ENCODE data around the gene CEP290. TPM values are rescaled to one million over a fixed set of nuclear protein-coding genes. Genes with fewer than 3 reads are reported as not detected.

The CEP290 gene
- total and polyA plus RNA-seq, 2 of the 13 experiments (the other 11 are each of a cell fraction or from before 2014, with no cell fraction given) = 2.4 to 10.8 TPM

GRCh38 chr12:88035271-88035906 lies 106.5 kb downstream of the CEP290 start (continued):
- TF ChIP-seq AGO1 (IDR thresholded peaks at IDR 0.05; ENCODE audit: low read depth, low read length, poor library complexity, severe bottlenecking) (peak; percentile 61), ZMYM3 (CRISPR knock-in tag; IDR thresholded peaks at IDR 0.05) (peak; percentile 11; the same call in 1 of the 2 replicates), CENPX (CRISPR knock-in tag; IDR thresholded peaks at IDR 0.05) (no peak), KAT7 (CRISPR knock-in tag; IDR thresholded peaks at IDR 0.05; ENCODE audit: borderline replicate concordance) (peak; percentile 57; the same call in 1 of the 2 replicates), HDAC1 (CRISPR knock-in tag; IDR thresholded peaks at IDR 0.05) (peak; percentile 90), MAZ (IDR thresholded peaks at IDR 0.05; ENCODE audit: borderline replicate concordance, low read depth, low read length) (peak; percentile 41; the same call in 1 of the 2 replicates), MAZ (CRISPR knock-in tag; IDR thresholded peaks at IDR 0.05; ENCODE audit: low read depth) (peak; percentile 75; the same call in 1 of the 2 replicates), ZNF563 (CRISPR knock-in tag; IDR thresholded peaks at IDR 0.05) (peak; percentile 69; the same call in 1 of the 2 replicates), ZSCAN25 (CRISPR knock-in tag; IDR thresholded peaks at IDR 0.05) (0 out of 2 replicates have a peak, but pooled peaks have one; percentile 37), SPEN (CRISPR knock-in tag; IDR thresholded peaks at IDR 0.05; ENCODE audit: low read depth) (peak; percentile 63; the same call in 1 of the 2 replicates), TARDBP (CRISPR knock-in tag; IDR thresholded peaks at IDR 0.05) (peak; percentile 37; the same call in 1 of the 2 replicates), PRDM10 (CRISPR knock-in tag; IDR thresholded peaks at IDR 0.05; ENCODE audit: low read depth) (no peak; the same call in 1 of the 2 replicates), ZNF235 (CRISPR knock-in tag; IDR thresholded peaks at IDR 0.05; ENCODE audit: borderline replicate concordance) (no peak; the same call in 1 of the 2 replicates), ZNF33A (CRISPR knock-in tag; IDR thresholded peaks at IDR 0.05; ENCODE audit: borderline replicate concordance) (0 out of 2 replicates have a peak, but pooled peaks have one; percentile 28), ZNF567 (CRISPR knock-in tag; IDR thresholded peaks at IDR 0.05; ENCODE audit: borderline replicate concordance) (no peak), ETV6 (CRISPR knock-in tag; conservative IDR thresholded peaks at IDR 0.05) (peak; percentile 91; the same call in 1 of the 2 replicates), HNRNPK (IDR thresholded peaks at IDR 0.05; ENCODE audit: low read depth, low read length, poor library complexity, severe bottlenecking) (no peak), MYNN (CRISPR knock-in tag; IDR thresholded peaks at IDR 0.05; ENCODE audit: low read depth) (peak; percentile 65; the same call in 1 of the 2 replicates), HOXD1 (CRISPR knock-in tag; IDR thresholded peaks at IDR 0.05) (no peak), ARHGAP35 (CRISPR knock-in tag; IDR thresholded peaks at IDR 0.05; ENCODE audit: borderline replicate concordance) (peak; percentile 36; the same call in 1 of the 2 replicates), ZNF510 (CRISPR knock-in tag; IDR thresholded peaks at IDR 0.05; ENCODE audit: low read depth) (0 out of 2 replicates have a peak, but pooled peaks have one; percentile 55)
- TF ChIP-seq, protein P1, sequence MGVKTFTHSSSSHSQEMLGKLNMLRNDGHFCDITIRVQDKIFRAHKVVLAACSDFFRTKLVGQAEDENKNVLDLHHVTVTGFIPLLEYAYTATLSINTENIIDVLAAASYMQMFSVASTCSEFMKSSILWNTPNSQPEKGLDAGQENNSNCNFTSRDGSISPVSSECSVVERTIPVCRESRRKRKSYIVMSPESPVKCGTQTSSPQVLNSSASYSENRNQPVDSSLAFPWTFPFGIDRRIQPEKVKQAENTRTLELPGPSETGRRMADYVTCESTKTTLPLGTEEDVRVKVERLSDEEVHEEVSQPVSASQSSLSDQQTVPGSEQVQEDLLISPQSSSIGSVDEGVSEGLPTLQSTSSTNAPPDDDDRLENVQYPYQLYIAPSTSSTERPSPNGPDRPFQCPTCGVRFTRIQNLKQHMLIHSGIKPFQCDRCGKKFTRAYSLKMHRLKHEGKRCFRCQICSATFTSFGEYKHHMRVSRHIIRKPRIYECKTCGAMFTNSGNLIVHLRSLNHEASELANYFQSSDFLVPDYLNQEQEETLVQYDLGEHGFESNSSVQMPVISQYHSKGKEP (CRISPR knock-in tag; IDR thresholded peaks at IDR 0.05) = no peak
- TF ChIP-seq, protein P2, sequence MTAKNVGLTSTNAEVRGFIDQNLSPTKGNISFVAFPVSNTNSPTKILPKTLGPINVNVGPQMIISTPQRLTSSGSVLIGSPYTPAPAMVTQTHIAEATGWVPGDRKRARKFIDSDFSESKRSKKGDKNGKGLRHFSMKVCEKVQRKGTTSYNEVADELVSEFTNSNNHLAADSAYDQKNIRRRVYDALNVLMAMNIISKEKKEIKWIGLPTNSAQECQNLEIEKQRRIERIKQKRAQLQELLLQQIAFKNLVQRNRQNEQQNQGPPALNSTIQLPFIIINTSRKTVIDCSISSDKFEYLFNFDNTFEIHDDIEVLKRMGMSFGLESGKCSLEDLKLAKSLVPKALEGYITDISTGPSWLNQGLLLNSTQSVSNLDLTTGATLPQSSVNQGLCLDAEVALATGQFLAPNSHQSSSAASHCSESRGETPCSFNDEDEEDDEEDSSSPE (CRISPR knock-in tag; IDR thresholded peaks at IDR 0.05) = peak; percentile 89
